Kidney epithelial cell (primary cell): ENCODE data around the gene GRIN2D. TPM values are rescaled to one million over a fixed set of nuclear protein-coding genes. Genes with fewer than 3 reads are reported as not detected.

ENCODE experiments used
- DNase-seq: peaks from one replicate; pipeline ENCODE4 v3.0.0-alpha.2; 2010; ENCODE audit warnings: low read depth
- H3K27me3 ChIP-seq: 2 replicates; pipeline ENCODE4 v1.6.0; 2011; ENCODE audit warnings: low read length; ENCODE audit not compliant: control insufficient read depth, insufficient read depth
- H3K36me3 ChIP-seq: 2 replicates; pipeline ENCODE4 v1.5.1; 2011; ENCODE audit warnings: low read length; ENCODE audit not compliant: control insufficient read depth, insufficient read depth
- H3K4me3 ChIP-seq: 2 replicates; pipeline ENCODE4 v1.5.1; 2011; ENCODE audit warnings: low read depth, mild to moderate bottlenecking, control low read depth, low read length
- CTCF ChIP-seq: IDR thresholded peaks from 2 replicates; pipeline ENCODE4 v1.5.1; 2011; ENCODE audit warnings: mild to moderate bottlenecking, moderate library complexity, low read length, control low read depth, inconsistent platforms; ENCODE audit not compliant: insufficient read depth, poor library complexity, severe bottlenecking
- total RNA-seq: library from RNA; depleted of rRNA; stranded (reverse); fragments of >200 nt; gene quantifications from 2 replicates; pipeline ENCODE4 v1.2.3, GENCODE V29; 2015

The GRIN2D gene
- total RNA-seq, 1 donor from 2014 or later = 0.63 TPM

- no peak for TF ChIP-seq CTCF
- H3K36me3 ChIP-seq = peaks cover 1% of the 10 kb centered on the region
- no peak for DNase-seq
- no peaks in the 10 kb centered on the region for H3K27me3 ChIP-seq
- no peak overlapping the region for H3K4me3 ChIP-seq
These were observed 15.3 kb upstream of the GRIN2D start for GRCh38 chr19:48378194-48378570.

GRCh38 chr19:48379058-48379457, 14.4 kb upstream of the GRIN2D start:
- no peak for DNase-seq
- peaks cover 2% of the 10 kb centered on the region for H3K36me3 ChIP-seq
- TF ChIP-seq CTCF = no peak
- H3K4me3 ChIP-seq = no peak overlapping the region
- H3K27me3 ChIP-seq = no peaks in the 10 kb centered on the region

GRCh38 chr19:48381178-48381950, 12.1 kb upstream of the GRIN2D start:
- DNase-seq = no peak
- H3K4me3 ChIP-seq = no peak overlapping the region
- TF ChIP-seq CTCF = no peak
- H3K36me3 ChIP-seq = peaks cover 2% of the 10 kb centered on the region
- H3K27me3 ChIP-seq = no peaks in the 10 kb centered on the region

- peaks cover 4% of the 10 kb centered on the region for H3K36me3 ChIP-seq
- no peaks in the 10 kb centered on the region for H3K27me3 ChIP-seq
- DNase-seq = no peak
- no peak for TF ChIP-seq CTCF
- no peak overlapping the region for H3K4me3 ChIP-seq
These were observed 11.2 kb upstream of the GRIN2D start for GRCh38 chr19:48382286-48382685.

- DNase-seq = no peak
- H3K4me3 ChIP-seq = no peak overlapping the region
- no peak for TF ChIP-seq CTCF
- H3K36me3 ChIP-seq = peaks cover 4% of the 10 kb centered on the region
- no peaks in the 10 kb centered on the region for H3K27me3 ChIP-seq
These were observed 7.9 kb upstream of the GRIN2D start for GRCh38 chr19:48385461-48386087.
